GM10266 (cell line): ENCODE measurements around the gene AFG3L2.

Source experiments
- DNase-seq: peaks from one replicate; pipeline ENCODE4 v3.0.0; 2012; ENCODE audit errors: extremely low spot score
- CTCF ChIP-seq: IDR thresholded peaks from 2 replicates; pipeline ENCODE4 v1.5.1; 2012; ENCODE audit warnings: mild to moderate bottlenecking, low read depth; ENCODE audit not compliant: control insufficient read depth, insufficient read depth; ENCODE audit errors: missing control alignments

The AFG3L2 gene

GRCh38 chr18:12281861-12282260 lies 95.2 kb downstream of the AFG3L2 start:
- TF ChIP-seq CTCF: no peak
- DNase-seq: no peak

- DNase-seq: no peak
- no peak for TF ChIP-seq CTCF
Measured at GRCh38 chr18:12279781-12280531, 97.1 kb downstream of the AFG3L2 start.
